Measurements from ENCODE around the gene WNT5A.

The WNT5A gene

GRCh38 chr3:55486857-55487380 lies at the start of gene WNT5A:
Gene WNT5A, minus strand, starts transcription at chr3:55487306. Its CDS starts 321 bp downstream, at chr3:55486985.
- TF ChIP-seq, protein P1, sequence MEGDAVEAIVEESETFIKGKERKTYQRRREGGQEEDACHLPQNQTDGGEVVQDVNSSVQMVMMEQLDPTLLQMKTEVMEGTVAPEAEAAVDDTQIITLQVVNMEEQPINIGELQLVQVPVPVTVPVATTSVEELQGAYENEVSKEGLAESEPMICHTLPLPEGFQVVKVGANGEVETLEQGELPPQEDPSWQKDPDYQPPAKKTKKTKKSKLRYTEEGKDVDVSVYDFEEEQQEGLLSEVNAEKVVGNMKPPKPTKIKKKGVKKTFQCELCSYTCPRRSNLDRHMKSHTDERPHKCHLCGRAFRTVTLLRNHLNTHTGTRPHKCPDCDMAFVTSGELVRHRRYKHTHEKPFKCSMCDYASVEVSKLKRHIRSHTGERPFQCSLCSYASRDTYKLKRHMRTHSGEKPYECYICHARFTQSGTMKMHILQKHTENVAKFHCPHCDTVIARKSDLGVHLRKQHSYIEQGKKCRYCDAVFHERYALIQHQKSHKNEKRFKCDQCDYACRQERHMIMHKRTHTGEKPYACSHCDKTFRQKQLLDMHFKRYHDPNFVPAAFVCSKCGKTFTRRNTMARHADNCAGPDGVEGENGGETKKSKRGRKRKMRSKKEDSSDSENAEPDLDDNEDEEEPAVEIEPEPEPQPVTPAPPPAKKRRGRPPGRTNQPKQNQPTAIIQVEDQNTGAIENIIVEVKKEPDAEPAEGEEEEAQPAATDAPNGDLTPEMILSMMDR (IDR thresholded peaks at IDR 0.05; ENCODE audit: borderline replicate concordance, insufficient read depth, low read depth, low read length) = no peak
- H3K4me3 ChIP-seq (ENCODE audit: low read depth, low read length) = peak within 1 kb of the TSS; percentile 70

DNA sequence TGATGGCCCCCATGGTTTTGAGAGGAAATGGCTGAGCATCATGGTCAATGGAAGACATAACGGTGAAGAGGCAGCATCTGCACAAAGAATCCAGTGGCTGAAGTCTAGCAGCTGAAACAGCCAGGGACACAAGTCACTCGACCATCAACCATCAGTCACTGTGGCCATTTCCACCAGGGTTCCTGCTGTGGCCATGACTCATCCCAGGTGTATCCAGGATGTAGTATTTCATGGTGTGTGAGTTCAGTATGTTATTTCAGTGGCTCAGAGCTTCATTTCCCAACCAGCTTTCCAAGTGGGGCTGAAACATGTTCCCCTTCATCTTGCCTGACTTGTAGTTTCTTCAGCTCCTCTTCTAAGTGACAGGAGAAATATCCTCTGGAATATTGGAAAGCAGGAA lies 47.8 kb upstream of the WNT5A start:
- H3K4me3 ChIP-seq (ENCODE audit: low read depth, low read length) = no peak overlapping the region
- TF ChIP-seq, protein P1 (IDR thresholded peaks at IDR 0.05; ENCODE audit: borderline replicate concordance, insufficient read depth, low read depth, low read length) = no peak

DNA sequence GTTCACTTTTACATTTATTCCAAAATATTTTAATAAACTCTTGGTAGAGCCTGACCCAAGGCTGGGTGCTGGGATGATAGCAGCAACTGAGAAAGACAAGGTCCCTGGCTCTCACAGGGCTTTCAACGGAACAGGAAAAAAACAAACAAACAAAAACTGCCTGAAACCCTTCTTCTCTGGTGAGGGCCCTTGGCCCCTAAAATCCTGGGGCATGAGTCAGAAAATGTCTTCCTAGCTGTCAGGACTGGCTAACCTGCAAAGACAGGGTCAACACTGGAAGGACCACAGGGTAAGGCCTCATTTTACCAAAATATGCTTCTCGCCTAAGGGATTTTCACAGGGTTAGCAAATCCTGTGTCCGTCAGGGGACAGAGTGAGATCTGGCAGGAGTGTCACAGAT lies 45.7 kb upstream of the WNT5A start:
- TF ChIP-seq, protein P1 (IDR thresholded peaks at IDR 0.05; ENCODE audit: borderline replicate concordance, insufficient read depth, low read depth, low read length) = no peak

GRCh38 chr3:55531321-55531720 lies 44.2 kb upstream of the WNT5A start:
- TF ChIP-seq, protein P1 (IDR thresholded peaks at IDR 0.05; ENCODE audit: borderline replicate concordance, insufficient read depth, low read depth, low read length) = no peak
- no peak overlapping the region for H3K4me3 ChIP-seq (ENCODE audit: low read depth, low read length)

More for the DNA sequence above, 45.7 kb upstream of the WNT5A start:
- H3K4me3 ChIP-seq (ENCODE audit: low read depth, low read length) = no peak overlapping the region

GRCh38 chr3:55527361-55527760 lies 40.3 kb upstream of the WNT5A start:
- no peak overlapping the region for H3K4me3 ChIP-seq (ENCODE audit: low read depth, low read length)
- TF ChIP-seq, protein P1 (IDR thresholded peaks at IDR 0.05; ENCODE audit: borderline replicate concordance, insufficient read depth, low read depth, low read length) = no peak

DNA sequence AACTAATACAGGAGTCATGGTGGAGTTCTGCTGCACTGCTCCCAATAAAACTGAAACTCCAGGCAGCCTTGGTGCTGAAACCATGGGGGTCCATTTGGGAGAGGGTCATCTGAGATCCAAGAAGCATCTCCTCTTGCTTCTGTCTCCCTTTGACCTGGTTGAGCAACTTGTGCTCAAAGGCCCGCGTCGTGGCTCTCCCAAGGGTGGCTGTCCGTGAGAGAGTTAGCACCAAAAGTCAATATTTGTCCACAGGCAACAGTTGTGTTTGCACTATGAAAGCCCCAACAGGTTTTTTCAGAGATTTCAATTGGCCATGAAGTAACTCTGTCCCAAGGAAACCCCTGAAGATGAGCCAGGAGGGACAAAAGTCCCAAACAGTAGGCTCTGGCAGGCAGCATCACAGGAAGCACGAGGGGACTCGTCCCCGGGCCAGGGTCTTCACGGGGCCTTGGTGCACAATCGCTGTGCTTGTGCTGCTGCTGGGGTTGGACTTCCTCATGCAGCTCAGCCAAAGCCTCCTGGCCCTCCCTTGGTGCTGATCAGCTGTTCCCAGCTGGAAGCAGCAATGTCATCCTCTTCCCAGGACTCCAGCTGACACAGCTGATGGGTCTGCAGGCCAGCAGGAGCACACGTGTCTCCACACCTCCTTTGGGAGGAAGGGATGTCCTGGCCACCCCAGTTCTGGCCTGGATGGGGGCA lies 39.4 kb upstream of the WNT5A start:
- TF ChIP-seq, protein P1 (IDR thresholded peaks at IDR 0.05; ENCODE audit: borderline replicate concordance, insufficient read depth, low read depth, low read length) = no peak
- H3K4me3 ChIP-seq (ENCODE audit: low read depth, low read length) = no peak overlapping the region

GRCh38 chr3:55525436-55525835 lies 38.3 kb upstream of the WNT5A start:
- TF ChIP-seq, protein P1 (IDR thresholded peaks at IDR 0.05; ENCODE audit: borderline replicate concordance, insufficient read depth, low read depth, low read length) = no peak
- H3K4me3 ChIP-seq (ENCODE audit: low read depth, low read length) = no peak overlapping the region

Data from GM12875 (cell line).